ENCODE data around the gene UCP1.
"Not testable (repeated sequence)": the region's sequence is repeated elsewhere in the genome, so short reads cannot be mapped to it uniquely, and the experiment has no call there.

The UCP1 gene

DNA sequence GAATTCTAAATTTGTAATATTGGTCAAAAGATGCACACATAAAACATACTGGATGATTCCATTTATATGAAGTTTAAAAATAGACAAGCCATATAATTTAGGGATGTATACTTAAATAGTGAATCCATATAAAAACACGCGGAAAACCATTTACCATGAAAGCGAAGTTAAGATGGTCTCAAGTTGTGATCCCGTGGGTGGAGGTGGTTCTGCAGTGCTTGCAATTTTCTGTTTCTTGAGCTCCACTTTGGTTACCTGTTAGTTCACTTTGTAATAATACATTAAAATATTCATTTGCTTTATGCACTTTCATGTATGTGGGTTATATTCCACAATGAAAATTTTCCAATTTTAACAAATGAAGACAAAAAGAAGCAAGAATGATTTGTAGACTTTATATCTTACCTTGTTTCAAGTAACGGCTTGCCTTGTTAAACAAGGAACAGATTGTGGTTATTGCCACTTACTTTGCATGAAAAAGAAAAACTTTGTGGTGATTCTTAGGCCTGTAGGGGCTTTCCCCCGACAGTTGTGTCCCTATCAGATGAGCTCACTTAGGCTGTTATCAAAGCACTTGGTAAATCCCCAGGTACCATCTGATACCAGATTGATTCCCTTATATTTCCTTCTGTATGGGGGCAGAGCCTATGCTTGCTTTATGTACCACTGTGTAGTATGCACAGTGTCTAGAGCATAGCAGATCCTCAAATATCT lies 12.2 kb downstream of the UCP1 start:
- DNase-seq (ENCODE audit: extremely low read depth in 1 of 2, low read depth in 1 of 2) = no peak

DNA sequence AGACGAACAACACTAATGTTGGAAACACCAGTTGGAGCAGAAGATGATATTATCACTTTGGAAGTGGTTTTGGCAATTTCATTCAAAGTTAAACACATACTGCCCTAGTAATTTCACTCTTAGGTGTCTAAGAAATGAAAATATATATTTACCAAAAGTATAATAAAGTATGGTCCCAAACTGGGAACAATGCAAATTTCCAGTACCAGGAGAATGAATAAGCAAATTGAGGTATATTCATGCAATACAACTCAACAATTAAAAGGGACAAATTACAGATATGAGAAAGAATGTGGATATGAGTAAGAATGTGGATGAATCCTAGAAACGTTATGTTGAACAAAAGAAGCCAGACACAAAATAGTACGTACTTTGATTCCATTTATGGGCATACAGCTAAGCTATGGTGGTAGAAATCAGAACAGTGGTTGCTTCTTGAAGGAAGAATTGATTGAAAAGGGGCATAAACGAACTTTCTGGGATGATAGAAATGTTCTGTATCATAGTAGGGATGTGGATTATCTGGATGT lies 34.7 kb downstream of the UCP1 start:
- no peak for DNase-seq (ENCODE audit: extremely low read depth in 1 of 2, low read depth in 1 of 2)

DNA sequence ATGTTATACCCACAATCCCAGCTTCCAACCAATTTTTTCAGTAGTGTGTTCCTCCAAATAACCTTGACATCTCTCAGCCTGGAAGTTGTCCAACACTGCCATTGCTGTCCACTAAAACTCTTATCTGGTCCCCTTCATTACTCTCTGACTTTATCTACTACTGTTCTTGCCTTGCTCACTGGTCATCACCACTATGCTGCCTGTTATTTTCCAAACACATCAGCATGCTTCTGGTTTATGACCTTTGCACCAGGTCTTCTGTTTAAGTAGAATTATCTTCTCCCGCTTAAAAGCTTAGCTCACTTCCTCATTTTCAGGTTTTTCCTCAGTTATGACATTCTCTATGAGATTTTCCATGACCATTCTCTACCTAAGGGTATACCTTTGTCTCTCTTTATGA lies 39.3 kb downstream of the UCP1 start:
- no peak for DNase-seq (ENCODE audit: extremely low read depth in 1 of 2, low read depth in 1 of 2)

DNA sequence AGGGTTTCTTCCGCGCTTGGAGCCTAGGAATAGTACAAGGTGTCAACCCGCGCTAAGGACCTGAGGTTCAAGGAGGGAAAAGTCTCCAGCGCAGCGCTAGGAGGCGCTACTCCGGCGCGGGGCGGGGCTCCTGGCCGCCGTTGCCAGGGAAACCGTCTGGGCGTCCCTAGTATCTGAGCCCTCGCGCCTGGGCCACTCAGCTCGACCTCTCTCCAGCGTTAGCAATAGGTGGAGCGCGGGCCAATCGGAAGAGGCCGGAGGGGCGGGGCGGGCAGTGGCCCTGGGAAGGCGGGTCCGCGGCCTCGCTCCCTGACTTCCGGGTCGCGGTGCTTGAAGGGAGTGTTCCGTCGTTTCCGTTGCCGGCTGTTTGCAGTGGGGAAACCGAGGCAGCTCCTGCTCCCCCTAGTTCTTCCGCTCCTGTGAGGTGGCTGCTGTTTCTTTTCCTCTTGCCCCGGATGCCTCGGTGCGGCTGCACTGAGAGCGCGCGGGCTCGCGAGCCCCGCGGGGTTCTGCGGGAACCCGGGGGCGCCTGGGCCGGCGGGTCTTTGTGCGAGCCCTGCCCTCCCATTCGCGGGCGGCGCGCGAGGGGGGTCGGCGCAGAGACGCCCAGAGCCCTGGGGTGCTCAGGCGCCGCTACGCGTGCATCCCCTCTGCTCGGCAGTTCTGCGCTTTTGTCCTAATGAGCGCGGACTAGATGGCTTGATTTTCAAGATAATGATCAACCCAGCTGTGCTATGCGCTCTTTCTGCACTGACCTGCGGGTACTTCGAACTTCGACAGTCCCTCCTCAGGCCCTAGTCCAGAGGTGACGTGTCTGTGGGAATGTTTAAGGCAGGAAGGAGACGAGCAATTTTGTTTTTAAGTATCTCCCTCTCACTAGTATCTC lies 44.7 kb downstream of the UCP1 start, which contains the start of gene ELMOD2:
Gene ELMOD2, plus strand, starts transcription at position 312 of the 886 bp plus-strand sequence. CDS start 1,261 bp downstream, outside the sequence.
- DNase-seq (ENCODE audit: extremely low read depth in 1 of 2, low read depth in 1 of 2) = peak; percentile 95

DNA sequence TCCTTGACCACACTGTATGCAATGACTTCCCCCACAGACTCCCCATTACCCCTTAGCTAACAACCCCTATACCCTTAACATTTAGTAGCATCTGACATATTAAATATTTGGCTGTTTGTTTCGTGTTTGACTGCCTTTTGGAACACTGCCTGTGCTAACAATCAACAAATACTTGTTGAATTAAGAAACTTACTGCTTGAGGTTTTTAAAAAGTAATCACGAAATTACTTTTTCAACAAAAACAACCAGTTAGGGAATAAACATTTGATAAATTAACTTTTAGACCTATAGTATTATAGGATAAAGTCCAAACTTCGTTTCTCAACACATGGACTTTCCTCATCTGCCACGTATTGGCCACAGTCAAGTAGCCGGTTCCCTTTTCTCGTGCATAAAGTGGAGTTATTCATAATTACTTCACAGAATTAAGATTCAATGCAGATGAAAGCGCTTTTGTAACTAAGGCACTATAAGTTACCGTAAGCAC lies 45.3 kb downstream of the UCP1 start:
- no peak for DNase-seq (ENCODE audit: extremely low read depth in 1 of 2, low read depth in 1 of 2)

DNA sequence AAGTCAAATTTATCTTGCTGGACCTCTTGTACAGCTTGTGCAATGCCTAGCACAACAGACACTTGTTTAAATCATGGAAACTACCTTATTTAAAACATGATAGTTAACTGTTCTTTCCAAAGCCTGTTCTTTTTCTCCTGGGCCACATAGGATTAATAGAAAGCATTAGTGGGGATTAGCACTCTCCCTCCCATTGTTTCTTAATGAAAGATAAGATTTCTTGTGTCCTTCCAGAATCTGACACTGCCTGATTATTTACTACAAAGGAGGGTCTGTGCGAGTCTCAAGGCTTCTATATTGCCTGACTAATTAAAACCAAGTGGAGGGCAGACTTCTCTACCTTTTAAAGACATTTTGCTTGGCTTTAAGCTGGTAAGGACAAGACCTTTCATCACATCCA lies 53.3 kb downstream of the UCP1 start:
- no peak for DNase-seq (ENCODE audit: extremely low read depth in 1 of 2, low read depth in 1 of 2)

DNA sequence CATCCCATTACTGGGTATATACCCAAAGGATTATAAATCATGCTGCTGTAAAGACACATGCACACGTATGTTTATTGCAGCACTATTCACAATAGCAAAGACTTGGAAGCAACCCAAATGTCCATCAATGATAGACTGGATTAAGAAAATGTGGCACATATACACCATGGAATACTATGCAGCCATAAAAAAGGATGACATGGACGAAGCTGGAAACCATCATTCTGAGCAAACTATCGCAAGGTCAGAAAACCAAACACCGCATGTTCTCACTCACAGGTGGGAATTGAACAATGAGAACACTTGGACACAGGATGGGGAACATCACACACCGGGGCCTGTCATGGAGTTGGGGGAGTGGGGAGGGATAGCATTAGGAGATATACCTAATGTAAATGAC lies 55.0 kb downstream of the UCP1 start:
- not testable (repeated sequence) for DNase-seq (ENCODE audit: extremely low read depth in 1 of 2, low read depth in 1 of 2)
